ENCODE results near the gene GATB. TPM values are rescaled to one million over a fixed set of nuclear protein-coding genes. Genes with fewer than 3 reads are reported as not detected.

The GATB gene
- total RNA-seq, 1 donor from 2014 or later: 20.9 TPM

DNA sequence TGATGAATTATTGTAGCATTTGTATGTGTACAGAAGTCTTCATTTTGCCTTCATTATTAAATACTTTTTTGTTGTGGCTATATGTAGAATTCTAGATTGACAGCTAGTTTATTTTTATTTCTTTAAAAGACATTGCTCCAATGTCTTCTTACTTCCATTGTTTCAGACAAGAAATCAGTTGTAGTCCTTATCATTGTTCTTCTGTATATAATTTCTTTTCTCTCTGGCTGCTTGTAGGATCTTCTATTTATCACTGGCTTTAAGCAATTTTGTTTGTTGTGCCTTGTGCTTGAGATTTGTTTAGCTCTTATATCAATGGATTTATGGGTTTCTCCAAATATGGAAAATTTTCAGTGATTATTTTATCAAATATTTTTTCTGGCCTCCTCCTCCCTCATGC lies 13.5 kb upstream of the GATB start:
- TF ChIP-seq, protein P1, sequence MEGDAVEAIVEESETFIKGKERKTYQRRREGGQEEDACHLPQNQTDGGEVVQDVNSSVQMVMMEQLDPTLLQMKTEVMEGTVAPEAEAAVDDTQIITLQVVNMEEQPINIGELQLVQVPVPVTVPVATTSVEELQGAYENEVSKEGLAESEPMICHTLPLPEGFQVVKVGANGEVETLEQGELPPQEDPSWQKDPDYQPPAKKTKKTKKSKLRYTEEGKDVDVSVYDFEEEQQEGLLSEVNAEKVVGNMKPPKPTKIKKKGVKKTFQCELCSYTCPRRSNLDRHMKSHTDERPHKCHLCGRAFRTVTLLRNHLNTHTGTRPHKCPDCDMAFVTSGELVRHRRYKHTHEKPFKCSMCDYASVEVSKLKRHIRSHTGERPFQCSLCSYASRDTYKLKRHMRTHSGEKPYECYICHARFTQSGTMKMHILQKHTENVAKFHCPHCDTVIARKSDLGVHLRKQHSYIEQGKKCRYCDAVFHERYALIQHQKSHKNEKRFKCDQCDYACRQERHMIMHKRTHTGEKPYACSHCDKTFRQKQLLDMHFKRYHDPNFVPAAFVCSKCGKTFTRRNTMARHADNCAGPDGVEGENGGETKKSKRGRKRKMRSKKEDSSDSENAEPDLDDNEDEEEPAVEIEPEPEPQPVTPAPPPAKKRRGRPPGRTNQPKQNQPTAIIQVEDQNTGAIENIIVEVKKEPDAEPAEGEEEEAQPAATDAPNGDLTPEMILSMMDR (conservative IDR thresholded peaks at IDR 0.05; ENCODE audit: low read depth, low read length): no peak
- no peak overlapping the region for H3K4me3 ChIP-seq (ENCODE audit: low read depth, low read length)
- DNase-seq (ENCODE audit: low read depth): no peak

DNA sequence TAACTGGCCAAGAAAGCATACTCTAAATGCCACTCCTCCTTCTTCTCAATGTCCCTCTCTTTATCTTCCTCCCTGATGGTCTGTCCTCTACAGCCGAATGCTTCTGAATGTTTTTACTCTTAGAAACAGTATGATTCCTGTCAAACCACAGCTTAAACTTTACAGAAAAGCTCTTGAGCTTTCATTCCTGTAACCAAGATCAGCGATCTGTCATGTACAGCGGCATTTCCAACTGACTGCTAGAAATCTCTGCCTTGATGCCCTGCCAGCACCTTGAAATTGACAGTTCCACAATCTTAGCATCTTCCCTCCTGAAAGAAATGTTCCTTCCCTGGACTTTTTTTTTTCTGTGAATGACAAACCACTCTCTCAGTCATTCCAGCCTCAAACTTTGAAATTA lies 11.5 kb upstream of the GATB start:
- TF ChIP-seq, protein P1 (conservative IDR thresholded peaks at IDR 0.05; ENCODE audit: low read depth, low read length): no peak
- H3K4me3 ChIP-seq (ENCODE audit: low read depth, low read length): no peak overlapping the region
- no peak for DNase-seq (ENCODE audit: low read depth)

DNA sequence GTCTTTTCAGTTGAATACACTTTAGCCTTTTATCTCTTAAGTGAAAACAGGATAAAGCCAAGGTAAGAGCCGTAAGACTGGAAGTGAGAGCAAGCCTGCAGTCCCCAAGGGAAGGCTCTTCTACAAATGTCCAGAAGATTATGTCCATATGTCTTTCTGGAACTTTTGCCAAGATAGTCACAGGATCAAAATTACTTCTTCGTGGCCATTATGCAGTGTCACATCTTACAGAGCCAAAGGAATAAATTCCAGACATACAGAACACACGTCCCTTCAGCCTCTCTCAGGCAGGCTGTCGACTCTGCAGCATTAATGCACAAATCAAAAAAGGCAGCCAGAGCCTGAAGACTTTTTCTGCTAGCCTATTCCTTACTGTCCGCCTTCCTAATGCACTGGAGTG lies 10.9 kb upstream of the GATB start:
- TF ChIP-seq, protein P1 (conservative IDR thresholded peaks at IDR 0.05; ENCODE audit: low read depth, low read length): no peak
- no peak overlapping the region for H3K4me3 ChIP-seq (ENCODE audit: low read depth, low read length)
- DNase-seq (ENCODE audit: low read depth): no peak

DNA sequence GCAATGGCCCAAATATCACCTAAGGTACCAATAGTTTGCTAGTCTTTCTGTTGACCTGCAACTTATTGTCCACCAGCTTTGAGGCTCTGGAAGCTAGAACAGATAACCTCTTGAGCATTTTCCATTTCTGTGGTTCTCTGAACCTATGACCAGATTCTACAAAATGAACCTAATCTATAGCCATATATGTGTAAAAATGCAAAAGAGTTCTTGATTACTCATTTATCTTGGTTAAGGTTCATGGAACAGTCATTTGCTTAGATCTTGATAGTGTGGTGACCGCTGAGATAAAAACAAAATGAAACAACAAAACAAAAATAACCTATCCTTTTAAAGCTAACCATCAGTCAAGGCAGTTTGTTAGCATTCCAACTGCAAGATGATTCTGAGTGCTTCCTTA lies 9.3 kb upstream of the GATB start:
- TF ChIP-seq, protein P1 (conservative IDR thresholded peaks at IDR 0.05; ENCODE audit: low read depth, low read length): no peak
- H3K4me3 ChIP-seq (ENCODE audit: low read depth, low read length): no peak overlapping the region
- no peak for DNase-seq (ENCODE audit: low read depth)

DNA sequence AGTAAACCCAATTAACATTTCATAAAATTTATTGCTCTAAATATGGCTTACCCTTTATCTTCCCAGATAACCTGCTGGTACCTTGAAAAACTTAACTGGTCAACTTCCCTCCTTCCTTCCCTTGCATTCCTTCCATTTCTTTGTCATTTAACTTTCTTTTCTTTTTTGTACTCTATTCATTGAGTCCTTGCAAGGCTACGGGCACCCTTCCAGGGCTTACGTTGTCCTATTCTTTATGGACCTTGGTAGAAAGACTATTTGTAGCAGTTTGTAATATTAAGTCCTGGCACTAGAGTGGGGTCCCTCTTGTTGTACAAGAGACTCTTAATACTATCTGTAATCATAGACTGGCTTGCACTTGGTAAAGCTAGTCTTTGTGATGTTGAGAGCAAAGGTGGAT lies 8.0 kb upstream of the GATB start:
- no peak for DNase-seq (ENCODE audit: low read depth)
- TF ChIP-seq, protein P1 (conservative IDR thresholded peaks at IDR 0.05; ENCODE audit: low read depth, low read length): no peak
- H3K4me3 ChIP-seq (ENCODE audit: low read depth, low read length): no peak overlapping the region

DNA sequence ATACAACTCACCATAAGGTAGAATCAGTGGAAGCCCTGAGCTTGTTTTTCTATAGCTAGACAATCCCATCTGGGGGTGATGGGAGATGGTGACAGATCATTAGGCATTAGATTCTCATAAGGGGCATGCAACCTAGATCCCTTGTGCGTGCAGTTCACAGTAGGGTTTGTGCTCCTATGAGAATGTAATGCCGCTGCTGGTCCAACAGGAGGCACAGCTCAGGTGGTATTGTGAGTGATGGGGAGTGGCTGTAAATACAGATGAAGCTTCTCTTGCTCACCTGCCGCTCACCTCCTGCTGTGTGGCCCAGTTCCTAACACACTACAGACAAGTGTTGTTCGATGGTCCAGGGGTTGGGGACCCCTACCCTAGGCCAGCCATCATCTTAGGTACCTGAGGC lies 5.9 kb upstream of the GATB start:
- DNase-seq (ENCODE audit: low read depth): no peak
- no peak overlapping the region for H3K4me3 ChIP-seq (ENCODE audit: low read depth, low read length)
- TF ChIP-seq, protein P1 (conservative IDR thresholded peaks at IDR 0.05; ENCODE audit: low read depth, low read length): peak; percentile 39

DNA sequence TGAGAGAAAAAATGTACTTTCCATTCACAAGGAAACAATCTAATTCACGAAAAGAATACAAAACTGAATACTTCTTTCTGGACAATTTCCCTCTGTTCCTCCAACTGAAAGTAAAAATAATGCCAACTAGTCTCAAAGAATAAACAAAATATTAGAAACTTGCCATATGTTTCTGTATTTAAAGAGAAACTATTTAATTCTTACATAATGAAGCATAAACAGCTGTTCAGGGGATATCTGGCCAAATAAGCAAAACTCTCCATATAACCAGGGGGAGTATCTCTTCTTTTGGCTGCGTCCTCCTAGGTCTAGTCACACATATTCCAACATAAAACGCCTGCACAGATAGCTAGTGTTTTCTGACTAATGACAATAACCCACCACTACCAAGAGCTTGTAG lies 805 bp downstream of the GATB start:
- H3K4me3 ChIP-seq (ENCODE audit: low read depth, low read length): peak overlapping the region; percentile 90
- DNase-seq (ENCODE audit: low read depth): no peak
- TF ChIP-seq, protein P1 (conservative IDR thresholded peaks at IDR 0.05; ENCODE audit: low read depth, low read length): no peak
